Measurements from ENCODE around the gene TAX1BP1.

Gene TAX1BP1

DNA sequence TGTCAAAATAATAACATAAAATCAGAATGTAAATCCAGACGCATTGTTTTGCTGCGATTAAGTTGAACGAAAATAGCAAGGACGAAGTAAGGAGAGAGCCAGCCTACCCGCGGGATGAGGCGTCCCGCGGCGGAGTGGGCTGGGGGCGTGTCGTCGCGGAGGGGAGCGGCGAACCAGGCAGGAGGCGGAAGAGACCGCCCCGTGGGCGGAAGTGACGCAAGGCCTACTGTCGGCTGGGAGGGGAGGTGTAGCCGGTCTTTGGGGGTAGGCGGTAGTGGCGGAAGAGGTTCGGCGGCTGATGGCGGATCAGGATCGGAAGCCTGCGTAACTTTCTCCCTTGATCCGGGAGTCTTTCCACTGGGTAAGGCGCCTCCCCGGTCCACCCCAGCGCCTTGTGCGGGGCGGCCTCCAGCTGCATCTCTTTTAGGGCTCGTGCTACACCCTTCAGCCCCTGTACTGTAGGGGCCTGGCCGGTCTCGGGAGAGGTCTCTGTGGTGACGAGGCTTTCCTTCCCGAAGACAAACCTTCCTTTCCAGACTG, at the start of gene TAX1BP1:
Gene TAX1BP1 (plus strand): TSS at position 254 of the 540 bp plus-strand sequence. CDS start 8,363 bp downstream, outside the sequence.
- in situ Hi-C loops (cut with MboI; ENCODE audit: low sequenced_read_pairs): no loop called here

- in situ Hi-C loops (cut with MboI; ENCODE audit: low sequenced_read_pairs): no loop called here
Measured at GRCh38 chr7:27690649-27691048, 49.3 kb upstream of the TAX1BP1 start.

GRCh38 chr7:27693794-27694193, 46.2 kb upstream of the TAX1BP1 start:
- in situ Hi-C loops (cut with MboI; ENCODE audit: low sequenced_read_pairs): no loop called here

- in situ Hi-C loops (cut with MboI; ENCODE audit: low sequenced_read_pairs): no loop called here
Measured at GRCh38 chr7:27695096-27695495, 44.9 kb upstream of the TAX1BP1 start.

DNA sequence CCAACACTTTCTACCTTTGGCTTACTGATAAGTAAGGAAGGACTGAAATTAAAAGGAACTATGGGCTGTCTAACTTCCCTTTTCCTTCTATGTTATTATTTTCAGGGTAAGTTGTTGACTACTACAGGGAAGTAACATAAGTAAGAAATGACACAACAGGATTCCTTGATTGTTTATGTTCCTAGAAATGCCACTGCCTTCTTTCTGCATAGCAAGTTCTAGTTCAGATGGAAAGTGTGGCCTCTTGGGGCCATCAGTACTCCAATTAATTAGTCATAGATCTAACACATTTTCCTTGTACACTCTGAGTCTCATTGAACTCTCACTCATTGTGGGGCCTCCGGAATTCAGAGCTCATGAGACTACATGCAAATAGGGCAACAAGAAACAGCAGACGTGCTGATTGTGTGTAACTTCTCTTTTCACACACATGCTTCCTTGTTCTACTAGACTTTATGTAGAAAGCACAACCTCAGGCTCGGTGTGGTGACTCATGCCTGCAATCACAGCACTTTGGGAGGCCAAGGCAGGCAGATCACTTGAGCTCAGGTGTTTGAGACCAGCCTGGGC, 42.0 kb upstream of the TAX1BP1 start:
- in situ Hi-C loops (cut with MboI; ENCODE audit: low sequenced_read_pairs): no loop called here

- in situ Hi-C loops (cut with MboI; ENCODE audit: low sequenced_read_pairs): no loop called here
Measured at GRCh38 chr7:27699751-27700150, 40.2 kb upstream of the TAX1BP1 start.

DNA sequence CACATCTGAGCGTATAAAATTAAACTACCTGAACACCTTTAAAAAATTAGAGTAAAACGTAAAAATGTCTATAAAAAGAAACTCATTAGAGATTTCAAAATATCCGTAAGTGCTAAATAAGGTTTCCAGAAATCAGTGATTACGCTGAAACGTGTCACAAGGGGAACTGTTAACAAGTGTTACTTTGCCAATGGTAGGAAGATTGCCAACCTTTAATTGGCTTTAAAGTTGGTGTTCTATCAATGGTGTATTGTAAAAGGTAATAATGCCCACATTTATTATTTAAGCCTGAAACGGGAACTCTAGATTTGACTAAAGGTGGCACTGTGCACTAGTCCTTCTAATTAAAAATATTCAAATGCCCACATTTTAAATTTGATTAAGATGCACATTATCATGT, 39.5 kb upstream of the TAX1BP1 start:
- in situ Hi-C loops (cut with MboI; ENCODE audit: low sequenced_read_pairs): no loop called here

GRCh38 chr7:27703181-27703580, 36.8 kb upstream of the TAX1BP1 start:
- in situ Hi-C loops (cut with MboI; ENCODE audit: low sequenced_read_pairs): no loop called here

GRCh38 chr7:27704422-27705199, 35.4 kb upstream of the TAX1BP1 start:
- in situ Hi-C loops (cut with MboI; ENCODE audit: low sequenced_read_pairs): no loop called here

DNA sequence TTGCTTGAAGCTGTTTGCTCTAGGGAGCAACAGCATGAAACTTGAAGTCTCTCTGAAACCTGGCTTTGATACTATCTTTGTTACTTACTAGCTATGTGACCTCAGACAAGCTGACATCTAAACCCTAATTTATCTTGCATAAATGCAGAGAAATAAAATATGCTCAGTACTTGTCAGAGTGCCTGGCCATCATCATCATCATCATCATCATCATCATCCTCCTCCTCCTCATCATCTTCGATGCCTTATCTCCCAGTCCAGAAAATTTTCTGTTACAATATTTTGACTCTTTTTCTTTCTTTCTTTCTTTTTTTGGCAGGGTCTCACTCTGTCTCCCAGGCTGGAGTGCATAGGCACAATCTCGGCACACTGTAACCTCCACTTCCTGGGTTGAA, 34.8 kb upstream of the TAX1BP1 start:
- in situ Hi-C loops (cut with MboI; ENCODE audit: low sequenced_read_pairs): no loop called here

- in situ Hi-C loops (cut with MboI; ENCODE audit: low sequenced_read_pairs): no loop called here
Measured at GRCh38 chr7:27708485-27708884, 31.5 kb upstream of the TAX1BP1 start.

DNA sequence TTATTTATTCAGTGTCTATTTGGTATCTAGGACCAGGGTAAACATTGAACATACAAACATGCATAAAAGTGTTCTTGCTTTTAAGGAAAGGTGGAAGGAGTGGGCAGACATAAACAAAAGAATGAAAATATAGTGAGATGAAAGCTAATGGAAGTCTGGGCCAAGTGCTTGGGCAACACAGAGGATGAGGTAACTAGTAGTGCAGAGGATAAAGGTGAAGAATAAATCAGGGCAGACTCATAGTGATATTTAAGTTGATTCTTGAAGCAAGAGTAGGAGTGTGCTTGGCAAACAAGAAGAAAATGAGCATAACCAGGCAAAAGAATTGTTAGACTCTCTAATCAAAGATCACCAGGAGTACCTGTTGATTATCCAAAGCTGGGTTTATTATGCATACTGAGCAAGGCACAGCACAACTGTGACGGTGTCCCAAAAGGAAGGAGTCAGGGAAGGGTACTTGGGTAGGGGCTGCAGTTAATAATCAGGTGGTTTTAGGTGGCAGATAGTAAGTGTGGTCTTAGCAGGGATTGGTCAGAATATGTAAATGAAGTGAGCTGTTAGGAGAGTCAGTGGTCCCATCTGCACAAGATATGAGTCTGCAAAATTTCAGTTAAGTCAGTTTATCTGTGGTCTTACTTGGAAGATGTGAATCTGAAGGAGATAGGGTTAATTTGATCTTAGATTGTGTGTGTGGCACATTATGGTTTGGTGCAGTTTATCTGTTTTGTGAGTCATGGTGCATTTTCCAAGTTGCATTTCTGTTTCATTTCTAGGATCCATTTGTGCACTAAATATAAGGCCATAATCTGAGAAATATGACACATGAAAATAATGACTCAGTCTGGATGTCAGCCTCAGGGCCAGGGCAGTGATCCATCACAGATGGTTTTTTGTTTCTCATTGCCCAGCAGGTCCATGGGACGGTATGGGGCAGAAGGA, 30.6 kb upstream of the TAX1BP1 start:
- in situ Hi-C loops (cut with MboI; ENCODE audit: low sequenced_read_pairs): no loop called here

GRCh38 chr7:27712217-27712616, 27.7 kb upstream of the TAX1BP1 start:
- in situ Hi-C loops (cut with MboI; ENCODE audit: low sequenced_read_pairs): no loop called here

- in situ Hi-C loops (cut with MboI; ENCODE audit: low sequenced_read_pairs): no loop called here
Measured at GRCh38 chr7:27714831-27715444, 25.0 kb upstream of the TAX1BP1 start.

DNA sequence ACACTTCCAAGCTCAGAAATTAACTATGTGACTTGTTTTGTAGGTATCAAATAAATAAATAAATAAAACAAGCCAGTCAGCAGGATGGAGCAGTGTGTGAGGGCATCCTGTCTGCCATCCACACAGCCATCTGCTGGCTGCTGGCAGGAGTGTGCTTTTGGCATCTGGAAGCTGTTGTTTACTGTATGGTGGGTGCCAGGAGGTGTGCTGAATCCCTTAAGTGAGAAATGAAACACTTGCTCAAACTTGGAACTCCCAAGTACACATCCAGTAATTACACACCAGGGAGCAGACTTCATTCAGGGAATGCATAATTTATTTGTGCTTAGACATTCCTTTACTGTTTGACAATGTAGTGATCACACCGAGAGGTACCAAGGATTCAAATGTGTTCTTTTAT, 16.9 kb upstream of the TAX1BP1 start:
- in situ Hi-C loops (cut with MboI; ENCODE audit: low sequenced_read_pairs): no loop called here

DNA sequence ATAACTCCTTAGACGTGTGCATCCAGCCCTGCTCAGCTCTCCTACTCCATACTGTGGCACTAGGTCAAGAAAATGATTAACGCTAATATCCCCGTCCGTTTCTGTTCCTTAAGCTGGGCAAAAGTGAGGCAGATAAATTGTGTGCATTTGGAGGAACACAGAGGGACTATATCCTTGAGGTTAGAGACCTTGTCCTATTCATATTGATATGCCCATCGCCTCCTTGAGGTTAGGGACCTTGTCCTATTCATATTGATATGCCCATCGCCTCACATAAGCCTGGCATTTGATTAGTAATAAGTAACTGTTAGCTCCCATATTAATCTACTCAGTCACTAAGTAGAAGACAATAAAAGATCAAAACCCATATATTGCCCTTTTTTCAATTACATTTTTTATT, 12.9 kb upstream of the TAX1BP1 start:
- in situ Hi-C loops (cut with MboI; ENCODE audit: low sequenced_read_pairs): no loop called here

GRCh38 chr7:27730112-27730511, 9.8 kb upstream of the TAX1BP1 start:
- in situ Hi-C loops (cut with MboI; ENCODE audit: low sequenced_read_pairs): no loop called here

- in situ Hi-C loops (cut with MboI; ENCODE audit: low sequenced_read_pairs): no loop called here
Measured at GRCh38 chr7:27734583-27734982, 5.4 kb upstream of the TAX1BP1 start.

DNA sequence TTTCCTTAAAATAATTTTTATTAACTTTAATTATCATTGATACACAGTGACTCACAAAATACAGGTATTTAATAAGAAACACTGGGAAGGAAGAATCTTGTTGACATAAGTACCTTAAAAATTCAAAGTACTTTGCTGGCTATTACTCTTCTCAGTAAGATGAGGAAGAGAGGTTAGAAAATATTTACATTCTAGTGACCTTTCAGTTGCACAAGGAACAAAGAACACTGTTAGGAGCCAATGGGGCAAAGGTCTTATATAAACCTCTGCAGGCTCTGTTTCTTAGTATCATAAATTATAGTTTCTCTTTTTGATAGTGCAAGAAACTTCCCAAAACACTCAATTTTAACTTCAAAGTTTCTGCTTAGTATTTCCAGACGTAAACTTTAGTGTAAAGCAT, 4.8 kb upstream of the TAX1BP1 start:
- in situ Hi-C loops (cut with MboI; ENCODE audit: low sequenced_read_pairs): no loop called here

DNA sequence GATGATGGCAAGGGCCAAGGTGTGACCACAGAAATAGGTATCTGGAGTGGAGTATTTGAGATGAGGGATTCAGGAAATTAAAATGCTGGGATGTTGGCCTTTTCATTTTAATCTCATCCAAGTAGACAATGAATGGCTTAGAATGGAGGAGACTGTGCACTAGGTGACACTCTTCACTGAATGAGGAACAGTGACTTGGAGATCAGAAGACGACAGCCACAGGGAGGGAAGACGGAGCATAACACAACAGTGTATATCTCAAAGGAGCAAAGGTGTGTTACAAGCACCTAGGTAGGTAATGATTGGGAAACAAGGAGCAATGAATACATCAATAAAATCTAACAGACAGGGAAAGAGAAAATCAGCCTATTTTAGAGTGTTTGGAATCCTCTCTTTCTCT, 4.1 kb upstream of the TAX1BP1 start:
- in situ Hi-C loops (cut with MboI; ENCODE audit: low sequenced_read_pairs): no loop called here

- in situ Hi-C loops (cut with MboI; ENCODE audit: low sequenced_read_pairs): no loop called here
Measured at GRCh38 chr7:27737178-27737577, 2.8 kb upstream of the TAX1BP1 start.
